NB4 (cell line): Measurements from ENCODE around the gene SH3GL1.

Experiments
- DNase-seq: peaks from one replicate; pipeline ENCODE4 v3.0.0; 2010; ENCODE audit warnings: low read depth
- H3K4me3 ChIP-seq: one replicate; pipeline ENCODE4 v1.5.1; 2011; ENCODE audit warnings: mild to moderate bottlenecking, low read depth, low read length, moderate library complexity
- MYC ChIP-seq: IDR thresholded peaks from 2 replicates; pipeline ENCODE4 v1.6.1; 2011; ENCODE audit warnings: low read depth, low read length
- POLR2A ChIP-seq: IDR thresholded peaks from 2 replicates; pipeline ENCODE4 v1.6.1; 2011; ENCODE audit warnings: mild to moderate bottlenecking; ENCODE audit not compliant: insufficient read length; ENCODE audit errors: extremely low read depth
- TF ChIP-seq, protein P1 (sequence below): IDR thresholded peaks from 2 replicates; pipeline ENCODE4 v1.6.1; 2011; ENCODE audit warnings: low read depth, low read length
- TF ChIP-seq, protein P2 (sequence below): IDR thresholded peaks from one replicate; pipeline ENCODE4 v1.5.1; 2012; ENCODE audit warnings: low read depth, low read length

The SH3GL1 gene

DNA sequence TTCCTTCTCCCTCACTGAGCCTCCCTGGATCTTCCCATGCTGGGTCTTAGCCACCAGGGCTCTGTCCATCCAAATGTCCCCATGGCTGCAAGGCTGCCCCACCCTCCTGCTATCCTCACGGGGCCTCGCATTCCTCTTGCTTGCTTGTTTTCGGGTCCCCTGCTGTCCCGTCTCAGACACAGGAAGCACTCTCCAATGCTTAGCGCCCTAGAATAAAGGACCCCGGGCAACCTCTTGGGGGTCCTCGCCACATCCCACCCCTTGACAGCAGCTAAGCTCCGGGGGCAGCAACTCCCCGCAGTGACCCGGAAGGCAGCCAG lies 23.7 kb downstream of the SH3GL1 start:
- H3K4me3 ChIP-seq, result no peak overlapping the region
- TF ChIP-seq MYC (no peak), POLR2A (no peak)
- TF ChIP-seq, protein P1, sequence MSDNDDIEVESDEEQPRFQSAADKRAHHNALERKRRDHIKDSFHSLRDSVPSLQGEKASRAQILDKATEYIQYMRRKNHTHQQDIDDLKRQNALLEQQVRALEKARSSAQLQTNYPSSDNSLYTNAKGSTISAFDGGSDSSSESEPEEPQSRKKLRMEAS, result no peak
- TF ChIP-seq, protein P2, sequence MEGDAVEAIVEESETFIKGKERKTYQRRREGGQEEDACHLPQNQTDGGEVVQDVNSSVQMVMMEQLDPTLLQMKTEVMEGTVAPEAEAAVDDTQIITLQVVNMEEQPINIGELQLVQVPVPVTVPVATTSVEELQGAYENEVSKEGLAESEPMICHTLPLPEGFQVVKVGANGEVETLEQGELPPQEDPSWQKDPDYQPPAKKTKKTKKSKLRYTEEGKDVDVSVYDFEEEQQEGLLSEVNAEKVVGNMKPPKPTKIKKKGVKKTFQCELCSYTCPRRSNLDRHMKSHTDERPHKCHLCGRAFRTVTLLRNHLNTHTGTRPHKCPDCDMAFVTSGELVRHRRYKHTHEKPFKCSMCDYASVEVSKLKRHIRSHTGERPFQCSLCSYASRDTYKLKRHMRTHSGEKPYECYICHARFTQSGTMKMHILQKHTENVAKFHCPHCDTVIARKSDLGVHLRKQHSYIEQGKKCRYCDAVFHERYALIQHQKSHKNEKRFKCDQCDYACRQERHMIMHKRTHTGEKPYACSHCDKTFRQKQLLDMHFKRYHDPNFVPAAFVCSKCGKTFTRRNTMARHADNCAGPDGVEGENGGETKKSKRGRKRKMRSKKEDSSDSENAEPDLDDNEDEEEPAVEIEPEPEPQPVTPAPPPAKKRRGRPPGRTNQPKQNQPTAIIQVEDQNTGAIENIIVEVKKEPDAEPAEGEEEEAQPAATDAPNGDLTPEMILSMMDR, result no peak
- no peak for DNase-seq

DNA sequence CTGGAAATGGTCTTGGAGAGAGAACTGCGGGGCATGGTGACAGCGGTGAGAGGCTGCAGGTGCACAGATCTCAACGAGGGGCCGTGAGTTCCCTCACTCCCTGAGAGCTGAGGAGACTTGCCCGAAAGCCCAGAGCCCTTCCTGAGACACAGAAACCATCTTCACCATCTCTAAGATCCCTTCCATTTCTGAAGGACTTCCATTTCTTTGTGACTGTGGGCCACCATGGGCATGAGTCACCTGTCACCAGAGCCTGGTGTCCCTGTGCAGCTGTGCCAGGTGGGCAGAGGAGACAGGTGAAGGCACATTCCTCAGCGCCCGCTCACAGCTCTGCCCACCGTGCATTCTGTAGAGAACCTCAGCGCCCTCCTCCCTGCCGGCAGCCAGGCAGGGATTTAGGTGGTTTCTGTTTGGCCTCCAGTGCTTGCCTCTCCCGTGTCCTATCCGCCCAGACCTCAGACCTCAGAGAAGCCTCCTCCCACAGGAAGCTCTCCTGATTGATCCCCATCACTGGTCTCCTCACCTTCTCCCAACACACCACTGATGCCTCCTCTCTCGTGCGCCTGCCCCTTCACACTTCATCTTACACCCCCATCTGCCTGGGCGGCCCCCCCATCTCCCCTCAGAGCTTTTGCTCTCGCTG lies 24.2 kb downstream of the SH3GL1 start:
- DNase-seq, result no peak

DNA sequence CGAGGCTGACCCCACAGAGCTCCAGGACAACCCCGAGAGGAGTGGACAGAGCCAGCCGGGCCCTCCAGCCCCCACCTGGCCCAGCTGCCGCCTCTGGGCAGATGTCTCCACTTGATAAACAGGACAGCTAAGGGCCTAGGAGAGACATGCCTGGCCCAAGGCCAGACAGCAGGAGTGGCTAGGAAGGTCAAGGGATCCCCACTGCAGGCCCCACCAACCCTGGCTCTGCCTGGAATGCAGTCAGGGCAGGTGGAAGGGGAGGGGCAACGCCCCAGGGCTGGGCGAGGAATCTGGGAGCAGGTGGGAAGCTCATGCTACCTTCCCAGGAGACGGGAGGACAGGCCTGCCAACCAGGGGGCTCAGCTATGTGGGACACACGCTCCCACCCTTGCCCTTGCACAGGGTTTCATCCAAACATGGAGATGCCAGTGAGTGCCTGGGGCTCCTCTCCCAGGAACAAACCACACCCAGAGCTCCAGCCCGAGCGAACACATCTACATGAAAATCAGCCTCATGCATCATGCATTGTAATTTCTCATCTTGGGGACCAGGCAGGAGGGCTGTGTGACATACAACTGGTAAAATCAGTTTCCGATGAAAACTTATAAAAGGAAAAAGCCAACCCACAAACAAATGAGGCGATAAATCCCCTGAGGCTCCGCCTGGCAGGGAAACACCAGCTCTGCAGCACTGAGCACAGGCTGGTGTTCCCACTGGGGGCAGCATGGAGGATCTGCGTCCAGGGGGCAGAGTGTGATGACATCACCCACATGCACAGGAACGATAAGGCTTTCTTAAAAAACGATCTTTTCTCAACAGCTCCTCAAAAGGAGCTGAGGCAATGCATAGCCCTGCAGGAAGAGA lies 25.0 kb downstream of the SH3GL1 start:
- peak; percentile 90 for DNase-seq
- no peak overlapping the region for H3K4me3 ChIP-seq
- TF ChIP-seq POLR2A, result no peak
- TF ChIP-seq, protein P2, result peak; percentile 57
- TF ChIP-seq, protein P1, result peak; percentile 64; the same call in 1 of the 2 replicates
- no peak; the same call in 1 of the 2 replicates for TF ChIP-seq MYC

More for the DNA sequence above, 24.2 kb downstream of the SH3GL1 start:
- no peak overlapping the region for H3K4me3 ChIP-seq
- TF ChIP-seq, protein P1, result no peak
- TF ChIP-seq, protein P2, result no peak
- TF ChIP-seq MYC, result no peak
- TF ChIP-seq POLR2A, result no peak

DNA sequence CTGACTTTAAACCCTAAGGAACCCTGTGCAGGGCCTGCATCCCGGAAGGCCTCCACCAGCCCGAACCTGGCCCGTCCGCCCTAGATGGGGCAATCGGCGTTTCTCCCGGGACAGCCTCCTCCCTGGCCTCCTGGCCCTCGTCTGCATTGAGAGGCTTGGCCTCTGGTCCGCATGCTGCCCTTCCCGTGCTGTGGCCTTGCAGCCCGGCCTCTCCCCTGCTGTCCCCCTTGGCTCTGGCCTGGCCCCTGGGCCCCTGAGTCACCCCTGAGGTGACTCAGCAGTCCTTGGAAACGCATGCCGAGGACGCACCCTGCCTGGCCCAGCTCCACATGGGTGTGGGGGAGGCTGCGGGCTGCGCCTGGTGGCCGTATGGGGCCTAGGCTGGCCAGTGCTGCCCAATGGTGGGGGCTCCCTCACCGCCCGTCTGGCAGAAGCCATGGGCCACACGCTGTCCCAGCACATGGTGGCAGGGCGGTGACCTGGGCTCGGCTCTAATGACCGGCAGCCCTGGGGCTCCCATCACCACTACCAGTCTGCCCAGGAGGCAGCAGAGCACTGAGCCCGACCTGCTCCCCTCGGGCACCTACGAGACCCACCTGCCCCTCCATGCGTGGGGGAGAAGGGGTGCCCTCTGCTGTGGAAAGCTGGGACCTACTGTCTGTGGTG lies 25.7 kb downstream of the SH3GL1 start:
- TF ChIP-seq MYC (peak; percentile 85), POLR2A (no peak)
- TF ChIP-seq, protein P1, result peak; percentile 83
- TF ChIP-seq, protein P2, result no peak
- DNase-seq, result peak; percentile 85
- no peak overlapping the region for H3K4me3 ChIP-seq

DNA sequence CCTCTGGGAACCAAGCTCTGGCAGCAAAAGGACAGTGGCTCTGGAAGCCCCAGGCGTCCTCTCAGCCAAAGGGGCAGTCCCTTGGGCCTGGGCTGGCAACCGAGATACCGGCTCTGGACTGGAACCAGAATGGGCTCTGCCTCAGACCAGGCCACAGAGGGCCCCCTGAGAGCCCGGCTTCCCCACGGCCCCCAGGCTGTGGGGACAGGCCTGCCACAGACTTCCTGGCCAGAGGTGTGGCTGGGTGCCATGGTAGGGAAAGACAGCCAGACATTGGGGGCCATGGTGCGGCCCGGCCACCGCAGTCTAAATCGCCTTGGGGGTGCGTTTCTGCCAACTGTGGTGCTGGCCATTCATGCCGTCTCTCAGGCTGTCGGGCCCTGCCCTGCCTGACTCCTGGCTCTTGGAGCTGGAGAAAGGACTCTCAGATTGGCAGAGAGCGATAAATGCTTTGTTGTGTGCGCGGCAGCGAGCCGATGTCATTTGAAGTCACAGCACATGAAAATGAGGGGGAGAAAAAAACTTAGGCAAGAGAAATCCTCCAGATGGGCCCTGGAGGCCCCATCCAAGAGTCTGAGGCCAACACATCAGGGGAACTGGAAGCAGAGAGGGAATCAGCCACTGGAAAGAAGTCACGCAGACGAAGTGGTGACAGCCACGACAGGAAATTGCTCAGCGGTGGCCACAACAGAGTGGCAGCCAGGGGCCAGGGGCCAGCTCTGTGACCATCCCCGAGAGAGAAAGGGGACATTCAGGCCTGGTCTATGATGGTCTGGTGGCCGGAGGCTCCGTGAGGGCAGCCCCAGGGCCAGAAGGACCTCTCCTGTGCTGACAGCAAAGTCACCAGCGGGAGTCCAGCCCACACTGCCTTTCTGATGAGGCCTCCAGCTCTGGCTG lies 26.5 kb downstream of the SH3GL1 start:
- TF ChIP-seq POLR2A (no peak), MYC (no peak)
- TF ChIP-seq, protein P1, result no peak
- TF ChIP-seq, protein P2, result no peak
- H3K4me3 ChIP-seq, result no peak overlapping the region
- peak; percentile 56 for DNase-seq
